GM18861 (cell line): Measurements from ENCODE around the gene RPS14.

Source experiments
- ATAC-seq: cut with Tn5 transposase; IDR thresholded peaks from one replicate; pipeline ENCODE4 v1.9.1; 2021; ENCODE audit not compliant: unreplicated experiment

Gene RPS14

GRCh38 chr5:150401376-150402228 lies 47.9 kb downstream of the RPS14 start:
- ATAC-seq: no peak

- no peak for ATAC-seq
Measured at GRCh38 chr5:150401076-150401375, 48.5 kb downstream of the RPS14 start.

- no peak for ATAC-seq
Measured at GRCh38 chr5:150400316-150401075, 49.0 kb downstream of the RPS14 start.

- ATAC-seq: no peak
Measured at GRCh38 chr5:150399524-150400211, 49.9 kb downstream of the RPS14 start.

- ATAC-seq: peak; percentile 77
Measured at GRCh38 chr5:150398722-150399523, 50.6 kb downstream of the RPS14 start.

- no peak for ATAC-seq
Measured at GRCh38 chr5:150397782-150398721, 51.5 kb downstream of the RPS14 start.

- no peak for ATAC-seq
Measured at GRCh38 chr5:150397146-150397781, 52.3 kb downstream of the RPS14 start.

GRCh38 chr5:150396267-150396666 lies 53.3 kb downstream of the RPS14 start:
- ATAC-seq: no peak

- no peak for ATAC-seq
Measured at GRCh38 chr5:150395688-150395975, 53.9 kb downstream of the RPS14 start.

GRCh38 chr5:150394912-150395687 lies 54.4 kb downstream of the RPS14 start:
- ATAC-seq: no peak

- ATAC-seq: no peak
Measured at GRCh38 chr5:150394131-150394530, 55.4 kb downstream of the RPS14 start.

- ATAC-seq: no peak
Measured at GRCh38 chr5:150393096-150393645, 56.4 kb downstream of the RPS14 start.

- ATAC-seq: no peak
Measured at GRCh38 chr5:150392680-150393079, 56.9 kb downstream of the RPS14 start.
